Measurements from ENCODE around the gene SCN2B. TPM values are rescaled to one million over a fixed set of nuclear protein-coding genes. Genes with fewer than 3 reads are reported as not detected.

The SCN2B gene
- total and polyA plus RNA-seq, 2 of the 13 experiments (the other 11 are each of a cell fraction or from before 2014, with no cell fraction given): 0.01 to 0.02 TPM

DNA sequence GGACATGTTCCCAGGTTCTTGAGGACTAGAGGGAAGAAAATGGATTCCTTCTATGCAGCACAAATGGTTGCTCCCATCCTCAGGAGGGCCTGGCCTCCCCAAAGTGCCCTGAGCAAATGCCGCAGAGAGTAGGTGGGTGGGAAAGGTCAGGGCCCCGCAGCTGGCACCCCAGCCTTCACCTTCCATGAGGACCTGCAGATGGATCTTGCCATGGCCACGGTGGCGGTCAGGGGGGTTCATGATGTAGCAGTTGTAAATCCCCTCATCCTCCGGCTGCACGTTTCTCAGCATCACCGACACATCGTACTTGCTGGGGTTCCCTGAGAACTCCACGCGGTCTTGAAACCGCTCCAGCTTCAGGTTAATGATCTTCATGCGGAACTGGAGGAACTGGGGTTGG, 8.5 kb downstream of the SCN2B start:
- H3K4me3 ChIP-seq (replicated peaks in 1 of 3; ENCODE audit: insufficient read depth in 1 of 3, low read depth in 2 of 3, low read length in 3 of 3): no peak overlapping the region
- no TSS peak for BruUV-seq (replicated peaks)
- ATAC-seq (no peak), DNase-seq (ENCODE audit: low spot score) (no peak), FAIRE-seq (no peak)
- WGBS (ENCODE audit: low lambda C conversion rate): 16% methylated on average over 5 of the region's 12 CpGs
- intact Hi-C loops (cut with micrococcal nuclease; ENCODE audit: unreplicated experiment): no loop called here
- H3K9ac ChIP-seq (ENCODE audit: insufficient read depth, low read depth, low read length): no peak overlapping the region
- no peaks in the 10 kb centered on the region for H3K36me3 ChIP-seq (replicated peaks in 1 of 2; ENCODE audit: control insufficient read depth in 1 of 2, insufficient read depth in 2 of 2, low read length in 2 of 2)
- H3K27me3 ChIP-seq (ENCODE audit: control insufficient read depth in 1 of 2, insufficient read depth in 2 of 2, low read length in 2 of 2): peaks cover 6 to 82% of the 10 kb centered on the region in 2 experiments
- H3K4me2 ChIP-seq (ENCODE audit: low read depth, low read length): no peak overlapping the region
- no peaks in the 10 kb centered on the region for H4K20me1 ChIP-seq (ENCODE audit: insufficient read depth, low read length)
- CTCF ChIA-PET (ENCODE audit: low intra/inter-chr PET ratio, low total read pairs): no interaction called here
- no peaks in the 10 kb centered on the region for H3K79me2 ChIP-seq (ENCODE audit: insufficient read depth, low read length)
- no peaks in the 10 kb centered on the region for H3K9me3 ChIP-seq (ENCODE audit: low read length)
- peaks cover 17% of the 10 kb centered on the region for H3K4me1 ChIP-seq (ENCODE audit: insufficient read depth, low read length)
- POLR2A ChIA-PET: no interaction called here
- no peak overlapping the region for H3K27ac ChIP-seq (ENCODE audit: extremely low read length, insufficient read depth, low read length)
- in situ Hi-C loops (cut with HindIII; ENCODE audit: extremely low pct_ligation_motif_present, low pct_unique_long_range_greater_than_20kb): no loop called here
- H2AFZ ChIP-seq (ENCODE audit: low read length): no peak overlapping the region
- TF ChIP-seq NFYC (CRISPR knock-in tag; IDR thresholded peaks at IDR 0.05) (no peak), KDM3A (CRISPR knock-in tag; IDR thresholded peaks at IDR 0.05; ENCODE audit: low read depth) (no peak), ZNF431 (CRISPR knock-in tag; IDR thresholded peaks at IDR 0.05; ENCODE audit: borderline replicate concordance, low read depth) (no peak), EHMT2 (IDR thresholded peaks at IDR 0.05; ENCODE audit: borderline replicate concordance, low read depth, low read length) (no peak), ZNF234 (CRISPR knock-in tag; conservative IDR thresholded peaks at IDR 0.05) (no peak), PLRG1 (conservative IDR thresholded peaks at IDR 0.05) (no peak), ZNF264 (CRISPR knock-in tag; IDR thresholded peaks at IDR 0.05) (no peak), ISL2 (CRISPR knock-in tag; IDR thresholded peaks at IDR 0.05) (no peak), ZNF232 (CRISPR knock-in tag; IDR thresholded peaks at IDR 0.05; ENCODE audit: borderline replicate concordance) (no peak), SSRP1 (CRISPR knock-in tag; IDR thresholded peaks at IDR 0.05) (no peak), ZNF101 (CRISPR knock-in tag; IDR thresholded peaks at IDR 0.05; ENCODE audit: borderline replicate concordance, low read depth) (no peak), ZBTB1 (CRISPR knock-in tag; IDR thresholded peaks at IDR 0.05; ENCODE audit: borderline replicate concordance) (no peak), CREM (IDR thresholded peaks at IDR 0.05) (no peak), CREM (CRISPR knock-in tag; IDR thresholded peaks at IDR 0.05) (no peak)
- TF ChIP-seq, protein P1, sequence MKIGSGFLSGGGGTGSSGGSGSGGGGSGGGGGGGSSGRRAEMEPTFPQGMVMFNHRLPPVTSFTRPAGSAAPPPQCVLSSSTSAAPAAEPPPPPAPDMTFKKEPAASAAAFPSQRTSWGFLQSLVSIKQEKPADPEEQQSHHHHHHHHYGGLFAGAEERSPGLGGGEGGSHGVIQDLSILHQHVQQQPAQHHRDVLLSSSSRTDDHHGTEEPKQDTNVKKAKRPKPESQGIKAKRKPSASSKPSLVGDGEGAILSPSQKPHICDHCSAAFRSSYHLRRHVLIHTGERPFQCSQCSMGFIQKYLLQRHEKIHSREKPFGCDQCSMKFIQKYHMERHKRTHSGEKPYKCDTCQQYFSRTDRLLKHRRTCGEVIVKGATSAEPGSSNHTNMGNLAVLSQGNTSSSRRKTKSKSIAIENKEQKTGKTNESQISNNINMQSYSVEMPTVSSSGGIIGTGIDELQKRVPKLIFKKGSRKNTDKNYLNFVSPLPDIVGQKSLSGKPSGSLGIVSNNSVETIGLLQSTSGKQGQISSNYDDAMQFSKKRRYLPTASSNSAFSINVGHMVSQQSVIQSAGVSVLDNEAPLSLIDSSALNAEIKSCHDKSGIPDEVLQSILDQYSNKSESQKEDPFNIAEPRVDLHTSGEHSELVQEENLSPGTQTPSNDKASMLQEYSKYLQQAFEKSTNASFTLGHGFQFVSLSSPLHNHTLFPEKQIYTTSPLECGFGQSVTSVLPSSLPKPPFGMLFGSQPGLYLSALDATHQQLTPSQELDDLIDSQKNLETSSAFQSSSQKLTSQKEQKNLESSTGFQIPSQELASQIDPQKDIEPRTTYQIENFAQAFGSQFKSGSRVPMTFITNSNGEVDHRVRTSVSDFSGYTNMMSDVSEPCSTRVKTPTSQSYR (CRISPR knock-in tag; IDR thresholded peaks at IDR 0.05; ENCODE audit: borderline replicate concordance): no peak
- TF ChIP-seq, protein P2, sequence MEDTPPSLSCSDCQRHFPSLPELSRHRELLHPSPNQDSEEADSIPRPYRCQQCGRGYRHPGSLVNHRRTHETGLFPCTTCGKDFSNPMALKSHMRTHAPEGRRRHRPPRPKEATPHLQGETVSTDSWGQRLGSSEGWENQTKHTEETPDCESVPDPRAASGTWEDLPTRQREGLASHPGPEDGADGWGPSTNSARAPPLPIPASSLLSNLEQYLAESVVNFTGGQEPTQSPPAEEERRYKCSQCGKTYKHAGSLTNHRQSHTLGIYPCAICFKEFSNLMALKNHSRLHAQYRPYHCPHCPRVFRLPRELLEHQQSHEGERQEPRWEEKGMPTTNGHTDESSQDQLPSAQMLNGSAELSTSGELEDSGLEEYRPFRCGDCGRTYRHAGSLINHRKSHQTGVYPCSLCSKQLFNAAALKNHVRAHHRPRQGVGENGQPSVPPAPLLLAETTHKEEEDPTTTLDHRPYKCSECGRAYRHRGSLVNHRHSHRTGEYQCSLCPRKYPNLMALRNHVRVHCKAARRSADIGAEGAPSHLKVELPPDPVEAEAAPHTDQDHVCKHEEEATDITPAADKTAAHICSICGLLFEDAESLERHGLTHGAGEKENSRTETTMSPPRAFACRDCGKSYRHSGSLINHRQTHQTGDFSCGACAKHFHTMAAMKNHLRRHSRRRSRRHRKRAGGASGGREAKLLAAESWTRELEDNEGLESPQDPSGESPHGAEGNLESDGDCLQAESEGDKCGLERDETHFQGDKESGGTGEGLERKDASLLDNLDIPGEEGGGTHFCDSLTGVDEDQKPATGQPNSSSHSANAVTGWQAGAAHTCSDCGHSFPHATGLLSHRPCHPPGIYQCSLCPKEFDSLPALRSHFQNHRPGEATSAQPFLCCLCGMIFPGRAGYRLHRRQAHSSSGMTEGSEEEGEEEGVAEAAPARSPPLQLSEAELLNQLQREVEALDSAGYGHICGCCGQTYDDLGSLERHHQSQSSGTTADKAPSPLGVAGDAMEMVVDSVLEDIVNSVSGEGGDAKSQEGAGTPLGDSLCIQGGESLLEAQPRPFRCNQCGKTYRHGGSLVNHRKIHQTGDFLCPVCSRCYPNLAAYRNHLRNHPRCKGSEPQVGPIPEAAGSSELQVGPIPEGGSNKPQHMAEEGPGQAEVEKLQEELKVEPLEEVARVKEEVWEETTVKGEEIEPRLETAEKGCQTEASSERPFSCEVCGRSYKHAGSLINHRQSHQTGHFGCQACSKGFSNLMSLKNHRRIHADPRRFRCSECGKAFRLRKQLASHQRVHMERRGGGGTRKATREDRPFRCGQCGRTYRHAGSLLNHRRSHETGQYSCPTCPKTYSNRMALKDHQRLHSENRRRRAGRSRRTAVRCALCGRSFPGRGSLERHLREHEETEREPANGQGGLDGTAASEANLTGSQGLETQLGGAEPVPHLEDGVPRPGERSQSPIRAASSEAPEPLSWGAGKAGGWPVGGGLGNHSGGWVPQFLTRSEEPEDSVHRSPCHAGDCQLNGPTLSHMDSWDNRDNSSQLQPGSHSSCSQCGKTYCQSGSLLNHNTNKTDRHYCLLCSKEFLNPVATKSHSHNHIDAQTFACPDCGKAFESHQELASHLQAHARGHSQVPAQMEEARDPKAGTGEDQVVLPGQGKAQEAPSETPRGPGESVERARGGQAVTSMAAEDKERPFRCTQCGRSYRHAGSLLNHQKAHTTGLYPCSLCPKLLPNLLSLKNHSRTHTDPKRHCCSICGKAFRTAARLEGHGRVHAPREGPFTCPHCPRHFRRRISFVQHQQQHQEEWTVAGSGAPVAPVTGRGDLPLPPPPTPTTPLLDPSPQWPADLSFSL (CRISPR knock-in tag; IDR thresholded peaks at IDR 0.05): no peak
- TF ChIP-seq, protein P3, sequence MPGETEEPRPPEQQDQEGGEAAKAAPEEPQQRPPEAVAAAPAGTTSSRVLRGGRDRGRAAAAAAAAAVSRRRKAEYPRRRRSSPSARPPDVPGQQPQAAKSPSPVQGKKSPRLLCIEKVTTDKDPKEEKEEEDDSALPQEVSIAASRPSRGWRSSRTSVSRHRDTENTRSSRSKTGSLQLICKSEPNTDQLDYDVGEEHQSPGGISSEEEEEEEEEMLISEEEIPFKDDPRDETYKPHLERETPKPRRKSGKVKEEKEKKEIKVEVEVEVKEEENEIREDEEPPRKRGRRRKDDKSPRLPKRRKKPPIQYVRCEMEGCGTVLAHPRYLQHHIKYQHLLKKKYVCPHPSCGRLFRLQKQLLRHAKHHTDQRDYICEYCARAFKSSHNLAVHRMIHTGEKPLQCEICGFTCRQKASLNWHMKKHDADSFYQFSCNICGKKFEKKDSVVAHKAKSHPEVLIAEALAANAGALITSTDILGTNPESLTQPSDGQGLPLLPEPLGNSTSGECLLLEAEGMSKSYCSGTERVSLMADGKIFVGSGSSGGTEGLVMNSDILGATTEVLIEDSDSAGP (CRISPR knock-in tag; IDR thresholded peaks at IDR 0.05; ENCODE audit: borderline replicate concordance): no peak
